ENCODE results near the gene ARHGEF28. TPM values are rescaled to one million over a fixed set of nuclear protein-coding genes. Genes with fewer than 3 reads are reported as not detected.

The ARHGEF28 gene
- total RNA-seq, 2 experiments from 2014 or later: not detected

DNA sequence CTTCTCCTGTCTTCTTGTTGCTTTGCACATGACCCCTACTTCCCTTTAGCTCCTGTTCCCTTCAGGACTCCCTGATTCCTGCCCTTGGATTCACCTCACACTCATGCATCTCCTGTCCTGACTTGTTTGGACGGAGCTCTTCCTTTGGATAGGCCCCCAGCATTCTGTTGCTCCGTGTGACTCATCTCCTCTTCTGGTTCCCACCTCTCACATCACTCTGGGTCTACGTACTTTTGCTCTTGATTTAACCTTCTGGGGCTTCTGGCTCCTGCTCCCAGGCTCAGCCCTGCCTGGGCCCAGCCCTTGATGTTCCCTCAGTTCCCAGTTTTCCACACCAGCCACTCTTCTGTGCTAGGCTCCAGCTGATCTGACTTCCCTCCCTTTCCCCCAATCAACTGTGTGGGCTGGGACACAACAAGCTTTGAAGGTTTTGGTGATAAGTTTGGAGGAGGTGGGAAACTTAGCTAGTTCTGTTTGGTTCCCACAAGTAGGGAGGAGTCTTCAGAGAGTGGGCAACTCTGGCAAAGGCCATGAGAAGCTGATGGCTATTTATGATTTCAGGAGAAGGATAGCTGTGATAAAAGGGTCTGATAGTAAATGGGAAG lies 331.5 kb downstream of the ARHGEF28 start:
- H3K36me3 Mint-ChIP-seq (ENCODE audit: low read depth): no peaks in the 10 kb centered on the region
- H3K27ac Mint-ChIP-seq: no peak overlapping the region
- CTCF ChIA-PET: no interaction called here
- no peak for DNase-seq
- peaks cover 3% of the 10 kb centered on the region for H3K27me3 Mint-ChIP-seq
- POLR2A ChIA-PET: no interaction called here
- no peaks in the 10 kb centered on the region for H3K4me1 Mint-ChIP-seq
- H3K4me3 Mint-ChIP-seq: no peak overlapping the region
- no peaks in the 10 kb centered on the region for H3K9me3 Mint-ChIP-seq

DNA sequence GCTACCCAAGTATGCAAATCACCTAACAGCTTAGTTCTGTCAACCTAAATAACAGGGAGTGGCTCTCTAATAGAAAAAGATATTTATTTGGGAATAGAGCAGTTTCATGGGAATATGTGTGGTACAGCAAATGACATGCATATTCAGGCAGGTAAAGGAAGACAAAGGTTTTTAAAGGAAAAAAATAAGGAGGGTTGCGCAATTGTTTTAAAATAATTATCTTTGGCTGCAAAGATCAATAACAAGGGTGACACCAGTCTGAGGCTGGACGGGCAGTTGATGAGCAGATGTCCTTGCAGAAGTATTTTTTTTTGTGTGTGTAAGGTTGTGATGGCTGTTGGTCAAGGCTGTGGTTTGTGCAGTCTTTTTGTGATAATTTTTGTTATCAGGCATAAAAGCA lies 332.0 kb downstream of the ARHGEF28 start:
- ChIA-PET POLR2A (no interaction called here), CTCF (no interaction called here)
- Mint-ChIP-seq H3K27me3 (peaks cover 3% of the 10 kb centered on the region), H3K27ac (no peak overlapping the region), H3K4me3 (no peak overlapping the region), H3K36me3 (ENCODE audit: low read depth) (no peaks in the 10 kb centered on the region), H3K9me3 (no peaks in the 10 kb centered on the region), H3K4me1 (no peaks in the 10 kb centered on the region)
- no peak for DNase-seq

DNA sequence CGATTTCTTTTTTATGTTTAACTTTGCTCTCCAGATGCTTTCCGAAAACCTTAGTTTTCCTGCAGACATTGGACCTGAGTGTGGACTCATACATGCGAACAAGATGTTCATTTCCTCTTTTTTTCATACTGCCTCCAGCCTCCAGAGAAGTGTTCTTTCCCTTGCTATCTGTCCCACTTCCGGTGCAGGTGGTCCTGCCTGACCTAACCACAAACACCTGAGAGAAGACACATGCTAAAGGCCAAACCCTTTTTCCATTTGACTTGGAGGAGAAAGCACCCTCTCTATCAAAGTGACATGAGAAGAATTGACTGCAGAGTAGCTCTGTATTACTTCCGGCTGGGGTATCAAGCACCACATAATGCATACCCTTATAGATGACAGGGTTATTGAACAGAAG lies 334.0 kb downstream of the ARHGEF28 start:
- POLR2A ChIA-PET: no interaction called here
- Mint-ChIP-seq H3K4me1 (no peaks in the 10 kb centered on the region), H3K27me3 (peaks cover 5% of the 10 kb centered on the region), H3K27ac (no peak overlapping the region), H3K4me3 (no peak overlapping the region), H3K9me3 (no peaks in the 10 kb centered on the region), H3K36me3 (ENCODE audit: low read depth) (no peaks in the 10 kb centered on the region)
- CTCF ChIA-PET: no interaction called here
- no peak for DNase-seq

DNA sequence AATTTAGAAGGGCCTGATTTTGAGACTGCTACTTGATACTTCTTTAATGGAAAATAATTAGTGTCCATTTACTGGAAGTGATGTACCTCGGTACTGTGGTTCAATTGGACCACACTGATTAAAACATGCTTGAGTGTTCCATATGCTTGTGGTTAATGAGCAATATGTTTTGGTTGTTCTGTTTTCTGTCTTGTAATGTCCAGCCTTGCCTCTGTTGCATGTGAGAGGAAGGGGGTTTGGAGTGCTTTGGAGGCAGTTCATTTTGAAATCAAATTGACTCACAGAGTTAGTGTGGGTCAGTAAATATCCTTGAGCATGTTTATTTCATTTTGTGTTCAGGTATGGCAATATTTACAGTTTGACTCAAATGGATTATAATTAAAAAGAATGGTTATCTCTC lies 334.4 kb downstream of the ARHGEF28 start:
- H3K9me3 Mint-ChIP-seq: no peaks in the 10 kb centered on the region
- H3K36me3 Mint-ChIP-seq (ENCODE audit: low read depth): no peaks in the 10 kb centered on the region
- DNase-seq: no peak
- POLR2A ChIA-PET: no interaction called here
- H3K4me3 Mint-ChIP-seq: no peak overlapping the region
- H3K27me3 Mint-ChIP-seq: peaks cover 5% of the 10 kb centered on the region
- no peaks in the 10 kb centered on the region for H3K4me1 Mint-ChIP-seq
- CTCF ChIA-PET: no interaction called here
- no peak overlapping the region for H3K27ac Mint-ChIP-seq

DNA sequence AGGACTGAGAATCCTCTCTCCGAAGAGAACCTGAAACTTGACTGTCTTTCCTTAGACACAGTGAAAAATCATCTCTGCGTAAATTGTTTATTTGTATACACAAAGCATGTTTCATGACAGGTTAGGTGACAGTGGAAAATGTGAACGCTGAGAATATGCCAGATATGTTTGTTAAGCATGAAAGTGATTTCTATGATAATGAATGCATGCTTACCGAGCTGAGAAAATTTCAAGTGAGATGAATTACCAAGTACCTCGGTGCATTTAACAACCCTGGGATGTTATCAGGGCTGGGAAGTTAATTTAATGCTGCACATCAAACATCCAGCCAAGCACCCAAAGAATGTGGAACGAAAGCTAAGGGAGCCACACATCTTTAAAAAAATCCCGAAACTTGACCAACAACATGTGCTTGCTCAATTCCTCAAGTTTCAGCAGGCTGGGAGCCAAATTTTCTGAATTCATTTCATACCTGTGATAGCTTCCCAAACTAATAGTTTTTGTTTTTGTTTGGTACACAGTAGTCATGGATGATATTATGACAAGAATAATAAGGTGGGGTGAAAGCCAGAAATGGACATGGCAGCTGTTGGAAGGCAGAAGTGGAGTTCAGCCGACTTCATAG lies 336.9 kb downstream of the ARHGEF28 start:
- no peak overlapping the region for H3K27ac Mint-ChIP-seq
- ChIA-PET POLR2A (no interaction called here), CTCF (no interaction called here)
- no peak for DNase-seq
- no peaks in the 10 kb centered on the region for H3K4me1 Mint-ChIP-seq
- no peak overlapping the region for H3K4me3 Mint-ChIP-seq
- no peaks in the 10 kb centered on the region for H3K9me3 Mint-ChIP-seq
- peaks cover 5% of the 10 kb centered on the region for H3K27me3 Mint-ChIP-seq
- no peaks in the 10 kb centered on the region for H3K36me3 Mint-ChIP-seq (ENCODE audit: low read depth)

DNA sequence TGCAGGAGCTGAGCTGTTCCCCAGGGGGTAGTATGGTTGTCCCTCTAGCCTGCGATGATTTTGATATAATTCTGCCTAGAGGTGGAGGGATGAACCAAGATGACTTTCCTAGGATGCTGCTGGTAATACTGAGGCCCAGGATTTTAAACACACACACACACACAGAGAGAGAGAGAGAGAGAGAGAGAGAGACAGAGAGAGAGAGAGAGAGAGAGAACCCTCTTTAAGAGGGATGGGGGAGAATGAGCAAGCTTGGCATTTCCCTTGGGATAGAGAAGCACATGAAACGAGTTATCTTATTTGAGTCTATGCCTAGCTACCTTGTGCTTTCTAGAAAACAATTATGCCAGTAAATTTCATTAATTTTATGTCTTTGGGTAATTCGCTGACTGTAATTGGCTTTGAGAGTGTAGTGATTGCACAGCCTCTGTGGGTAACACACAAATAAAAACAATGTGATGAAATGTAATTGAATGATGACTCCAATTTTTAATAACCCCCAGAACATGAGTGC lies 338.4 kb downstream of the ARHGEF28 start:
- no peak overlapping the region for H3K27ac Mint-ChIP-seq
- POLR2A ChIA-PET: no interaction called here
- H3K9me3 Mint-ChIP-seq: no peaks in the 10 kb centered on the region
- CTCF ChIA-PET: no interaction called here
- no peaks in the 10 kb centered on the region for H3K36me3 Mint-ChIP-seq (ENCODE audit: low read depth)
- H3K4me1 Mint-ChIP-seq: no peaks in the 10 kb centered on the region
- peaks cover 5% of the 10 kb centered on the region for H3K27me3 Mint-ChIP-seq
- no peak for DNase-seq
- no peak overlapping the region for H3K4me3 Mint-ChIP-seq

DNA sequence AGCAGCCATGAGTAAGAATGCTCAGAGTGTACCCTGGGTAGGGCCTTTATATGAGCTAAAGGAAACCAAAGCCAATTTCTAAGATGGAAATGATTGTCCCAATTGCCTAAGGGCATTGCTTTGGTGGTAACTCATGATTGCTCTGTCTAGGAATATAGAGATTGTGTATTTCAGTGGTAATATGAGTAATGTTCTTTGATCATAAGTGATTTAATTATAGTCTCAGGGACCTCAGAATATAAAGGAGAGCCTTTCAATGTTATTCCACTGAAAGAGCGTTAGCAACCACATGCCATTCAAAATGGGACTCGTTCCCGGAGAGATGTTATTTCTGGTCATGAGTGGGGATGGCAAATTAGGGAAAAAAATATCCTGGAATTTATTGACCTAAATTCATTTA lies 340.5 kb downstream of the ARHGEF28 start:
- Mint-ChIP-seq H3K4me1 (no peaks in the 10 kb centered on the region), H3K27me3 (peaks cover 5% of the 10 kb centered on the region), H3K27ac (no peak overlapping the region), H3K36me3 (ENCODE audit: low read depth) (no peaks in the 10 kb centered on the region), H3K9me3 (no peaks in the 10 kb centered on the region), H3K4me3 (no peak overlapping the region)
- ChIA-PET POLR2A (no interaction called here), CTCF (no interaction called here)
- DNase-seq: no peak

DNA sequence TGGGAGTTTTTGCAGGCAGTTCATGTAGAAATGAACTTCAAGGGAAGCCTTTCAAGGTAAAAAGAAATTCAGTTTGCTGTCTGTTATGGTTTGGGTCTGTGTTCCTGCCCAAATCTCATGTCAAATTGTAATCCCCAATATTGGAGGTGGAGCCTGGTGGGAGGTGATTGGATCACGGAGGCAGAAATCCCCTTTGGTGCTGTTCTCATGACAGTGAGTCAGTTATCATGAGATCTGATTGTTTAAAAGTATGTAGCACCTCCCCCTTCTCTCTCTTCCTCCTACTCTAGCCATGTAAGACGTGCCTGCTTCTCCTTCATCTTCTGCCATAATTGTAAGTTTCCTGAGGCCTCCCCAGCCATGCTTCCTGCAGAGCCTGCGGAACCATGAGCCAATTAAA lies 341.4 kb downstream of the ARHGEF28 start:
- ChIA-PET POLR2A (no interaction called here), CTCF (no interaction called here)
- Mint-ChIP-seq H3K9me3 (no peaks in the 10 kb centered on the region), H3K27me3 (peaks cover 3% of the 10 kb centered on the region), H3K4me1 (no peaks in the 10 kb centered on the region), H3K27ac (no peak overlapping the region), H3K36me3 (ENCODE audit: low read depth) (no peaks in the 10 kb centered on the region), H3K4me3 (no peak overlapping the region)
- no peak for DNase-seq

DNA sequence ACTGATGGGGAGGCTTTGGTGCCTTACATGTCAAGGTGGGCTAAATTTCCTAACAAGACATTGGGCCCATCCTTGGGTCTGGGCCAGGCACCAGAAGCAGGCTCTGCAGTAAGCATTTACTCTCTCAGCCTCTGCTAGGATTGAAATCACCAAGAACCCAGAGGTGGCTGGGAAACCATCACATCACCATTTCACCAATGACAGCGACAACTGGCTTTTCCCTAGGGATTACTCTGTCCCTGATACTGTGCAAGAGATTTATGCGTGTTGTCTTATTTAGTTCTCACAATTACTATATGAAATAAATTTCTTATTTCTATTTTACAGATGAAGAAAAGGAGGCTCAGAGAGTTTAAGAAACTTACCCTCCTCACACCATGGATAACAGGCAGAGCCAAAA lies 342.2 kb downstream of the ARHGEF28 start:
- no peaks in the 10 kb centered on the region for H3K36me3 Mint-ChIP-seq (ENCODE audit: low read depth)
- H3K4me1 Mint-ChIP-seq: no peaks in the 10 kb centered on the region
- peaks cover 3% of the 10 kb centered on the region for H3K27me3 Mint-ChIP-seq
- H3K9me3 Mint-ChIP-seq: no peaks in the 10 kb centered on the region
- no peak for DNase-seq
- ChIA-PET CTCF (no interaction called here), POLR2A (no interaction called here)
- H3K27ac Mint-ChIP-seq: no peak overlapping the region
- no peak overlapping the region for H3K4me3 Mint-ChIP-seq

DNA sequence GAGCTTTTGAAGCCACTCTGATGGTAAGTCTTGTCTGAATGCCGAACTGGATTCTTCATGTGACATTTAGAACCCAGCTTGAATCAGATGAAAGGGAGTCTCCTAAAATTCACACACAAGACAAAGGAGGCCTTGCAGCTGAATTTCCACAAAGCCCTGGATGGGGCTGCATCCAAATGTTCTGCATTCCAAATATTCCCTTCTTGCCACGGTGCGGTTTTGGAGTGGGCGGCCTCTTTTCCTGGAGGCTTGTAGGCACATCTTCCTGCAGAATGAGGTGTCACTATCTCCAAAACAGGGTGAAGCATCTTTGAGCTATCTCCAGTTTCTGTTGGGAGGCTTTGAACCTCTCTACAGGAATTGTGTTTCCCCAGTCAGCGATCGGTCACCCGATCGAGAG lies 342.7 kb downstream of the ARHGEF28 start:
- no peaks in the 10 kb centered on the region for H3K9me3 Mint-ChIP-seq
- CTCF ChIA-PET: no interaction called here
- H3K27me3 Mint-ChIP-seq: peaks cover 3% of the 10 kb centered on the region

DNA sequence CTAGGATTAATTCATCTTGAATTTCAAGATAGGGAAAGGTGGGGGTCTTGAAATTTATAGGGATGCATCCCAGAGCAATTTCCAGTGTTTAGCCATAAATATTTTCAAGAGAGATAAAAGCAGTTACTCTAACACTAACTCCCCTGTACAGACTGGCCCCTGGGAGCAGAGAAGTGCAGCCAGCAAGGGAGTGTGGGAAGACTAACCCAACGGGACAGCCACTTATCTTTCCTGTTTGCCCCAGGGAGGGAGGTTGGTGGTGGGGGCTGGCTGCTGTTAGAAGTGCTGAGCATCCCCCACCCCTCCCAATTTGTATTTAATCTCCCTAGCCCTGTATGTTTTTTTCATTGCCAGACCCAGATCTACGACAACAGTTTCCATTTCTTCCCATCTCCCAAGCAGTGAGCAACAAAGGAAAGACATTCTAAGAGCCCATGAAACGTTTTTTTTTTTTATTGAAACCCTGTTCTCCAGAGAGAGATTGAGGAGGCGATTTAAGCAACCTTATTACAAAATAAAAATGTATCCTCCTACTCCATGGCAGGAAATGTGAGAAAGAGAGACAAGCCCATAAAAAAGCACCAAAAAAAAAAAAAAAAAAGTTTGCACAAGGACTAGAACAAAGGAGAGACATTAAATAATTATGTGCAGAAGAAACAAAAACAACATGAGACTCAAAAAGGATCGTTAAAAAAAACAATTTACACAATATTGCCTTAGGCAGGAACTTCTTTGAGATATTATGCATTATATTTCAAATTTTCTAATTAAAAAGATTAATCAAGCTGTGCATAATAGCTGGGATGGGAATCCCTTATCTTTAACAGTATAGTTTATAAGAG lies 343.4 kb downstream of the ARHGEF28 start:
- Mint-ChIP-seq H3K27me3 (no peaks in the 10 kb centered on the region), H3K4me3 (no peak overlapping the region), H3K9me3 (no peaks in the 10 kb centered on the region), H3K4me1 (no peaks in the 10 kb centered on the region), H3K27ac (no peak overlapping the region), H3K36me3 (ENCODE audit: low read depth) (no peaks in the 10 kb centered on the region)
- CTCF ChIA-PET: no interaction called here
- no peak for DNase-seq
- POLR2A ChIA-PET: no interaction called here

More for the DNA sequence above, 342.7 kb downstream of the ARHGEF28 start:
- H3K36me3 Mint-ChIP-seq (ENCODE audit: low read depth): no peaks in the 10 kb centered on the region
- no peak for DNase-seq
- H3K4me1 Mint-ChIP-seq: no peaks in the 10 kb centered on the region
- POLR2A ChIA-PET: no interaction called here
- no peak overlapping the region for H3K4me3 Mint-ChIP-seq
- no peak overlapping the region for H3K27ac Mint-ChIP-seq

DNA sequence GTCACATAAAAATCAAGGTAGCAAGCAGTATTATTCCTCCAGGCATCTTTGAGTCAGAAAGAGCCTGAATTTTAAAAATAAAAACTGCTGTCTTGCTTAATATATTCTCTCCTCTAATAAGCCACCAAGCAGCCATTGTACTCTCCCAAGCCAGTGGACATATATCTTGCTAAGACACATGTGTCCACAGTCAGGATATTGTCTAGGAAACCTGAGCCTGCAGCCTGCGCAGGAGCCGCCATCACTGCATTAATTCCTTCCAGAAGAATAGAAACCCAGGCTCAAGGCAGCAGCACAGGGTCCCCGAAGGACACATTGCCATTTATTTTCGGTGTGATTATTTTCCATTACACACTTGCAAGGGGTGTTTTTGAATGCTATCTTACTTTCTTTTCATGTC lies 345.3 kb downstream of the ARHGEF28 start:
- Mint-ChIP-seq H3K4me3 (no peak overlapping the region), H3K4me1 (no peaks in the 10 kb centered on the region), H3K9me3 (no peaks in the 10 kb centered on the region), H3K36me3 (ENCODE audit: low read depth) (no peaks in the 10 kb centered on the region), H3K27me3 (no peaks in the 10 kb centered on the region), H3K27ac (no peak overlapping the region)
- ChIA-PET POLR2A (no interaction called here), CTCF (no interaction called here)
- DNase-seq: no peak

DNA sequence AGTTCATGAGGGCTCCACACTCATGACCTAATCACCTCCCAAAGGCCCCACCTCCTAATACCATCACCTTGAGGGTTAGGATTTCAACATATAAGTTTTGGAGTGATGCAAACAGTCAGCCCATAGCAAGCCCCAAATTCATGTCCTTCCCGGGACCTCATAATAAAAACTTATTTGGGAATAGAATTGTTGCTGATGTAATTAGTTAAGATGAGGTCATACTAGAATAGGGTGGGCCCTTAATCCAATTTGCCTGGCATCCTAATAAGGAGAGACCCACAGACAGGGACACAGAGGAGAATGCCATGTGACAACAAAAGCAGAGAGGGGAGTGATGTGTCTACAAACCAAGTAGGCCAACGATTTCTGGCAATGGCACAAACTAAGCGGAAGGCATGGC lies 347.1 kb downstream of the ARHGEF28 start:
- H3K4me3 Mint-ChIP-seq: no peak overlapping the region
- POLR2A ChIA-PET: no interaction called here
- no peaks in the 10 kb centered on the region for H3K4me1 Mint-ChIP-seq
- no peak for DNase-seq
- no peaks in the 10 kb centered on the region for H3K27me3 Mint-ChIP-seq
- H3K9me3 Mint-ChIP-seq: no peaks in the 10 kb centered on the region
- H3K27ac Mint-ChIP-seq: no peak overlapping the region
- CTCF ChIA-PET: no interaction called here
- no peaks in the 10 kb centered on the region for H3K36me3 Mint-ChIP-seq (ENCODE audit: low read depth)

DNA sequence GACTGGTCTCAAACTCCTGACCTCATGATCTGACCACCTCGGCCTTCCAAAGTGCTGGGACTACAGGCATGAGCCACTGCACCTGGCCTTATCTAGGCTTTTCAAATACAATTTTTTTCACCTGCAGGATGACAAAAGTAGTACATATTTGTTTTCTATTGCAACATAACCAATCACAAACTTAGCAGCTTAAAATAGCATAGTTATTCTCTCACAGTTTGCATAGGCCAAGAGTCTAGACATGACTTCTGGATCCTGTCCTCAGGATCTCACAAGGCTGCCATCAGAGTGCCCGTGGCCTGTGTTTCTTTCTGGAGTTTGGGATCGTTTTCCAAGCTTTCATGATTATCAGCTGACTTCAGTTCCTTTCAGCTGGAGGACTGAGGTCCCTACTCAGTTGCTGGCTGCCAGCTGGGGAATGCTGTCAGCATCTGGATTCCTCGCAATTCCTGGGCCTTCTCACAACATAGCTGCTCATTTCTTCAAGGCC lies 348.9 kb downstream of the ARHGEF28 start:
- Mint-ChIP-seq H3K4me3 (no peak overlapping the region), H3K4me1 (no peaks in the 10 kb centered on the region), H3K27me3 (no peaks in the 10 kb centered on the region), H3K9me3 (no peaks in the 10 kb centered on the region), H3K36me3 (ENCODE audit: low read depth) (no peaks in the 10 kb centered on the region), H3K27ac (no peak overlapping the region)
- ChIA-PET POLR2A (no interaction called here), CTCF (no interaction called here)
- DNase-seq: no peak

All from activated CD4-positive, alpha-beta memory T cell treated with anti-CD3 and anti-CD28 coated beads, Interleukin-2, amount 10 ng/mL, durations not matched to agents 7 days and 5 days (primary cell).